K562 (cell line): ENCODE measurements around the gene GALNT17. TPM values are rescaled to one million over a fixed set of nuclear protein-coding genes. Genes with fewer than 3 reads are reported as not detected.

ENCODE experiments used
- ATAC-seq: fragments of 200-7000 bp; cut with Tn5 transposase; 3 replicates; pipeline ENCODE4 v1.9.1; 2020; ENCODE audit warnings: moderate library complexity
- BruUV-seq: library from RNA; stranded (reverse); fragments of 400-500 nt; replicated peaks from 2 replicates; lab custom pipeline; 2021; lab: Mats Ljungman, UMichigan
- CTCF ChIA-PET: fragments of 300-600 bp; formaldehyde crosslinking; extraction: SDS; loops from one replicate; lab custom pipeline; 2021; ENCODE audit warnings: low intra/inter-chr PET ratio; lab: Yijun Ruan, JAX
- POLR2A ChIA-PET: fragments of 300-600, 350-650 bp; sonication (Branson Sonifier 250); formaldehyde crosslinking; extraction: SDS; loops from one replicate; lab custom pipeline; 2021; ENCODE audit warnings: antibody characterized with exemption, inconsistent platforms; lab: Yijun Ruan, JAX
- DNase-seq, 4 experiments: peaks; one replicate each; pipeline versions ENCODE4 v3.0.0 to v3.0.0-alpha.2; 2011 to 2018; ENCODE audit warnings: low spot score in 3 of 4, mixed read lengths in 3 of 4; ENCODE audit errors: extremely low read depth in 1 of 4
- FAIRE-seq: peaks from 2 replicates; lab custom pipeline; 2011; peaks lifted over from hg19 to GRCh38; lab: Jason Lieb, UNC
- H2AFZ ChIP-seq: 2 replicates; pipeline ENCODE4 v1.6.0; 2011; ENCODE audit warnings: low read depth, low read length, control low read depth, inconsistent platforms
- H3K27ac ChIP-seq: fragments of 200-600 bp; 3 replicates; pipeline ENCODE4 v1.8.0; 2011; ENCODE audit warnings: low read depth, mild to moderate bottlenecking, control low read depth, inconsistent platforms, low read length, moderate library complexity, mixed read lengths; ENCODE audit errors: extremely low read depth
- H3K27me3 ChIP-seq, 2 experiments: fragments of 300-600 bp in 1 of 2; 2 replicates in 1 of 2; 3 replicates in 1 of 2; pipeline versions ENCODE4 v1.6.0 to v1.8.0; 2011; ENCODE audit warnings: inconsistent platforms in 2 of 2, low read length in 2 of 2, mild to moderate bottlenecking in 1 of 2, mixed read lengths in 1 of 2, moderate library complexity in 1 of 2; ENCODE audit not compliant: control insufficient read depth in 2 of 2, insufficient read depth in 2 of 2
- H3K36me3 ChIP-seq: fragments of 300-600 bp; 3 replicates; pipeline ENCODE4 v1.8.0; 2011; ENCODE audit warnings: mild to moderate bottlenecking, low read length, inconsistent platforms; ENCODE audit not compliant: control insufficient read depth, insufficient read depth
- H3K4me1 ChIP-seq, 2 experiments: fragments of 200-600 bp in 1 of 2; replicated peaks in 1 of 2; 2 replicates in 1 of 2; 3 replicates in 1 of 2; pipeline versions ENCODE4 v1.5.1 to v1.8.0; 2011; ENCODE audit warnings: inconsistent platforms in 2 of 2, low read length in 2 of 2, mild to moderate bottlenecking in 1 of 2, mixed read lengths in 1 of 2, moderate library complexity in 1 of 2; ENCODE audit not compliant: control insufficient read depth in 2 of 2, insufficient read depth in 2 of 2
- H3K4me2 ChIP-seq: 2 replicates; pipeline ENCODE4 v1.6.1; 2011; ENCODE audit warnings: low read length, control low read depth, inconsistent platforms, mixed read lengths; ENCODE audit not compliant: insufficient read depth
- H3K4me3 ChIP-seq: fragments of 200-600 bp; sonication (generic), shearing (Covaris generic); 2 replicates; pipeline ENCODE4 v1.5.1; 2016; ENCODE audit warnings: control low read depth, inconsistent platforms
- H3K79me2 ChIP-seq: fragments of 200-600 bp; 3 replicates; pipeline ENCODE4 v1.8.0; 2011; ENCODE audit warnings: low read length, inconsistent platforms; ENCODE audit not compliant: control insufficient read depth, insufficient read depth
- H3K9ac ChIP-seq, 2 experiments: 2 replicates each; pipeline versions ENCODE4 v1.6.0 to v1.6.1; 2011; ENCODE audit warnings: low read depth in 2 of 2, low read length in 2 of 2, control low read depth in 1 of 2, inconsistent platforms in 1 of 2, mild to moderate bottlenecking in 1 of 2, mixed read lengths in 1 of 2; ENCODE audit not compliant: insufficient read depth in 1 of 2
- H3K9me1 ChIP-seq: one replicate; pipeline ENCODE4 v1.6.0; 2011; ENCODE audit warnings: inconsistent platforms, mild to moderate bottlenecking, low read length, moderate library complexity; ENCODE audit not compliant: control insufficient read depth, insufficient read depth
- H3K9me3 ChIP-seq: replicated peaks from 2 replicates; pipeline ENCODE4 v1.5.1; 2011; ENCODE audit warnings: low read depth, low read length, inconsistent platforms; ENCODE audit not compliant: control insufficient read depth, insufficient read depth
- H4K20me1 ChIP-seq: replicated peaks from 2 replicates; pipeline ENCODE4 v1.6.1; 2011; ENCODE audit warnings: low read length, inconsistent platforms, mixed read lengths; ENCODE audit not compliant: control insufficient read depth, insufficient read depth
- EGR1 ChIP-seq: fragments of 450-650 bp; conservative IDR thresholded peaks from 2 replicates; pipeline ENCODE4 v1.6.1; 2017; ENCODE audit warnings: mild to moderate bottlenecking
- TBP ChIP-seq: optimal IDR thresholded peaks from 2 replicates; pipeline ENCODE3; 2011; ENCODE audit warnings: low read depth, low read length, improper control_type of control experiment
- ZBED1 ChIP-seq: IDR thresholded peaks from 2 replicates; pipeline ENCODE4 v1.6.1; 2014
- ZNF398 ChIP-seq: fragments of 250-450 bp; sonication (Bioruptor Pico); IDR thresholded peaks from 2 replicates; pipeline ENCODE4 v1.8.0; 2021; ENCODE audit warnings: moderate library complexity, mild to moderate bottlenecking, inconsistent platforms
- whole genome bisulfite sequencing: fragments of 100-300 bp; shearing (Covaris generic); methylation state at CpG from one replicate; pipeline ENCODE4 v1.1.6; 2016; ENCODE audit warnings: low coverage, mixed read lengths; ENCODE audit not compliant: insufficient coverage; ENCODE audit errors: missing lambda C conversion rate; 5-methylcytosine and 5-hydroxymethylcytosine counted together
- in situ Hi-C: fragments of 300-500 bp; cut with MboI; formaldehyde crosslinking; loops from 4 replicates; pipeline ENCODE4 v1.15.0; 2018; ENCODE audit warnings: inconsistent platforms, mixed read lengths
- intact Hi-C: fragments of 100-400 bp; cut with micrococcal nuclease; formaldehyde crosslinking; loops from 2 replicates; pipeline ENCODE4 v1.14.2; 2022
- polyA plus RNA-seq, 8 experiments: library from polyadenylated mRNA; depleted of rRNA in 4 of 8; stranded (reverse) in 5 of 8; unstranded in 3 of 8; fragments of >200 nt; fragmentation: Nextera tagmentation in 2 of 8; fragmentation: Illumina TruSeq in 1 of 8; extraction: Ambion mirVana in 2 of 8; extraction: Trizol in 1 of 8; gene quantifications; 2 replicates each; pipeline versions ENCODE4 v1.2.1 to v1.2.3, GENCODE V29; 2011 to 2014; ENCODE audit warnings: inconsistent platforms in 1 of 8, missing spikeins in 1 of 8
- total RNA-seq, 7 experiments: library from RNA; depleted of rRNA in 6 of 7; stranded (reverse); fragments of >200 nt in 6 of 7; fragmentation: Illumina TruSeq in 2 of 7; extraction: Trizol in 2 of 7; gene quantifications; 2 replicates each; pipeline versions ENCODE4 v1.2.1 to v1.2.3, GENCODE V29; 2011 to 2021; ENCODE audit warnings: low replicate concordance in 1 of 7
- TF ChIP-seq, protein P1 (sequence below), 2 experiments: fragments of 450-650 bp; formaldehyde crosslinking in 1 of 2; IDR thresholded peaks; 2 replicates each; pipeline versions ENCODE4 v1.4.0 to v1.6.1; 2014 to 2020; ENCODE audit warnings: mild to moderate bottlenecking in 2 of 2, borderline replicate concordance in 1 of 2, low read depth in 1 of 2

The GALNT17 gene
- total and polyA plus RNA-seq, 9 of the 15 experiments (the other 6 are each of a cell fraction or from before 2014, with no cell fraction given) = not detected

DNA sequence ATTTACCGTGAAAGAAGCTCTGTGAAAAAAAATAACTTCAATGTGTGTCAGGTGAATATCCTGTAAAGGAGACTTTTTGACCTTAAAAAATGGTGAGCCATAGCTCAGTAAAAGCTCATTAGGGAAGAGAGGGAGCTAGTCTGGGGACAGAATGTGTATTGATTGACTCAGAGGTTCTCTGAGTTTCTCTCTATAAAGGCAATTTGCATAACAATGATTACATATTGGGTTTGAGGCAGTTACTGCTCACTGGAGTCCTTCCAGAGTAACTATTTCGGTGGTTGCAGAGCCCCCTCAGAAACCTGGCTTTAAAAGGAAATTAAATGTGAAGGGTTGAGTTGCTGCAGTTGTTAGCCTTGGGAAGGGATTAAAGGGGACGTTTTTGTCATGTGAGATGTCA lies 181.6 kb downstream of the GALNT17 start (continued):
- no peak for TF ChIP-seq ZNF398 (CRISPR knock-in tag)

- FAIRE-seq = no peak
Measured at GRCh38 chr7:71320916-71321315, 189.0 kb downstream of the GALNT17 start.

More at GRCh38 chr7:71320916-71321315, 189.0 kb downstream of the GALNT17 start:
- H3K36me3 ChIP-seq = no peaks in the 10 kb centered on the region
- H2AFZ ChIP-seq = no peak overlapping the region
- ATAC-seq = no peak
- 0% methylated on average over 2 of the region's 2 CpGs for WGBS
- no peaks in the 10 kb centered on the region for H3K9me1 ChIP-seq
- H3K9me3 ChIP-seq = no peaks in the 10 kb centered on the region
- no peak for DNase-seq
- H3K79me2 ChIP-seq = no peaks in the 10 kb centered on the region
- TF ChIP-seq ZBED1 (no peak), EGR1 (no peak), TBP (no peak)
- TF ChIP-seq, protein P1, sequence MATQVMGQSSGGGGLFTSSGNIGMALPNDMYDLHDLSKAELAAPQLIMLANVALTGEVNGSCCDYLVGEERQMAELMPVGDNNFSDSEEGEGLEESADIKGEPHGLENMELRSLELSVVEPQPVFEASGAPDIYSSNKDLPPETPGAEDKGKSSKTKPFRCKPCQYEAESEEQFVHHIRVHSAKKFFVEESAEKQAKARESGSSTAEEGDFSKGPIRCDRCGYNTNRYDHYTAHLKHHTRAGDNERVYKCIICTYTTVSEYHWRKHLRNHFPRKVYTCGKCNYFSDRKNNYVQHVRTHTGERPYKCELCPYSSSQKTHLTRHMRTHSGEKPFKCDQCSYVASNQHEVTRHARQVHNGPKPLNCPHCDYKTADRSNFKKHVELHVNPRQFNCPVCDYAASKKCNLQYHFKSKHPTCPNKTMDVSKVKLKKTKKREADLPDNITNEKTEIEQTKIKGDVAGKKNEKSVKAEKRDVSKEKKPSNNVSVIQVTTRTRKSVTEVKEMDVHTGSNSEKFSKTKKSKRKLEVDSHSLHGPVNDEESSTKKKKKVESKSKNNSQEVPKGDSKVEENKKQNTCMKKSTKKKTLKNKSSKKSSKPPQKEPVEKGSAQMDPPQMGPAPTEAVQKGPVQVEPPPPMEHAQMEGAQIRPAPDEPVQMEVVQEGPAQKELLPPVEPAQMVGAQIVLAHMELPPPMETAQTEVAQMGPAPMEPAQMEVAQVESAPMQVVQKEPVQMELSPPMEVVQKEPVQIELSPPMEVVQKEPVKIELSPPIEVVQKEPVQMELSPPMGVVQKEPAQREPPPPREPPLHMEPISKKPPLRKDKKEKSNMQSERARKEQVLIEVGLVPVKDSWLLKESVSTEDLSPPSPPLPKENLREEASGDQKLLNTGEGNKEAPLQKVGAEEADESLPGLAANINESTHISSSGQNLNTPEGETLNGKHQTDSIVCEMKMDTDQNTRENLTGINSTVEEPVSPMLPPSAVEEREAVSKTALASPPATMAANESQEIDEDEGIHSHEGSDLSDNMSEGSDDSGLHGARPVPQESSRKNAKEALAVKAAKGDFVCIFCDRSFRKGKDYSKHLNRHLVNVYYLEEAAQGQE (IDR thresholded peaks at IDR 0.05; ENCODE audit: borderline replicate concordance) = no peak
- TF ChIP-seq, protein P1 (CRISPR knock-in tag; IDR thresholded peaks at IDR 0.05; ENCODE audit: low read depth) = no peak
- TF ChIP-seq, all 486 proteins: peak for 0
- ChIA-PET CTCF (no interaction called here), POLR2A (no interaction called here)
- H4K20me1 ChIP-seq = no peaks in the 10 kb centered on the region
- intact Hi-C loops = no loop called here
- H3K4me3 ChIP-seq = no peak overlapping the region
- no peak overlapping the region for H3K9ac ChIP-seq
- no peaks in the 10 kb centered on the region for H3K4me1 ChIP-seq
- no peak overlapping the region for H3K4me2 ChIP-seq
- in situ Hi-C loops = no loop called here
- no TSS peak for BruUV-seq
- H3K27ac ChIP-seq = no peak overlapping the region
- H3K27me3 ChIP-seq = no peaks in the 10 kb centered on the region; a peak in 1 of 5 replicates
